ENCODE data around the gene RPE.

GRCh38 chr2:209977386-209978239, 24.8 kb upstream of the RPE start:
- no peak for TF ChIP-seq POLR2A (IDR thresholded peaks at IDR 0.05; ENCODE audit: low read depth, low read length)
- peak; percentile 77 for TF ChIP-seq RAD21 (IDR thresholded peaks at IDR 0.05; ENCODE audit: insufficient read depth, low read depth, low read length)
- no peak for TF ChIP-seq RFX5 (IDR thresholded peaks at IDR 0.05; ENCODE audit: low read depth, low read length)
- peak in 2 of 3 experiments; percentile 32 to 61; a peak in 2 of 6 replicates for TF ChIP-seq CTCF (IDR thresholded peaks at IDR 0.05 in 2 of 3, conservative IDR thresholded peaks at IDR 0.05 in 1 of 3; ENCODE audit: control insufficient read depth in 2 of 3, extremely low read depth in 1 of 3, insufficient read depth in 1 of 3, low read depth in 3 of 3, low read length in 3 of 3)
- TF ChIP-seq NFYB (IDR thresholded peaks at IDR 0.05; ENCODE audit: insufficient read depth, low read depth, low read length) = no peak
- no peak for TF ChIP-seq USF2 (IDR thresholded peaks at IDR 0.05; ENCODE audit: borderline replicate concordance, low read depth, low read length)
- no peak for TF ChIP-seq EZH2 (IDR thresholded peaks at IDR 0.05; ENCODE audit: borderline replicate concordance, control insufficient read depth, low read depth, low read length)
- TF ChIP-seq BHLHE40 (IDR thresholded peaks at IDR 0.05; ENCODE audit: borderline replicate concordance in 1 of 2, low read depth in 2 of 2, low read length in 1 of 2) = no peak
- TF ChIP-seq DPF2 (IDR thresholded peaks at IDR 0.05) = no peak
- no peak for TF ChIP-seq ZNF207 (IDR thresholded peaks at IDR 0.05; ENCODE audit: borderline replicate concordance)
- TF ChIP-seq MTA2 (IDR thresholded peaks at IDR 0.05; ENCODE audit: low read depth) = no peak
- TF ChIP-seq FOXK2 (IDR thresholded peaks at IDR 0.05) = no peak

Measured in GM12878 (cell line).